Stimulated activated memory B cell treated with anti-CD40 and anti-IgM and Interleukin-4, amounts not matched to agents 10 μg/mL and 1 μg/mL and 100 μg/mL, for 72 hours (primary cell): ENCODE data around the gene INSR.
"Not testable (repeated sequence)": the region's sequence is repeated elsewhere in the genome, so short reads cannot be mapped to it uniquely, and the experiment has no call there.

Experiments
- ATAC-seq: fragments of 150-1000 bp; cut with Tn5 transposase; 2 replicates; pipeline ENCODE4 v1.10.0; 2021
- H3K27ac Mint-ChIP-seq: one replicate; pipeline ENCODE4 v1.8.0; 2022; ENCODE audit warnings: mild to moderate bottlenecking, mixed read lengths
- H3K27me3 Mint-ChIP-seq: one replicate; pipeline ENCODE4 v1.8.0; 2022; ENCODE audit warnings: mixed read lengths
- H3K36me3 Mint-ChIP-seq: one replicate; pipeline ENCODE4 v1.8.0; 2022; ENCODE audit warnings: mixed read lengths
- H3K4me1 Mint-ChIP-seq: one replicate; pipeline ENCODE4 v1.8.0; 2022; ENCODE audit warnings: mixed read lengths
- H3K4me3 Mint-ChIP-seq: one replicate; pipeline ENCODE4 v1.8.0; 2022; ENCODE audit warnings: mild to moderate bottlenecking, moderate library complexity, mixed read lengths
- H3K9me3 Mint-ChIP-seq: one replicate; pipeline ENCODE4 v1.8.0; 2022; ENCODE audit warnings: mixed read lengths

Gene INSR

DNA sequence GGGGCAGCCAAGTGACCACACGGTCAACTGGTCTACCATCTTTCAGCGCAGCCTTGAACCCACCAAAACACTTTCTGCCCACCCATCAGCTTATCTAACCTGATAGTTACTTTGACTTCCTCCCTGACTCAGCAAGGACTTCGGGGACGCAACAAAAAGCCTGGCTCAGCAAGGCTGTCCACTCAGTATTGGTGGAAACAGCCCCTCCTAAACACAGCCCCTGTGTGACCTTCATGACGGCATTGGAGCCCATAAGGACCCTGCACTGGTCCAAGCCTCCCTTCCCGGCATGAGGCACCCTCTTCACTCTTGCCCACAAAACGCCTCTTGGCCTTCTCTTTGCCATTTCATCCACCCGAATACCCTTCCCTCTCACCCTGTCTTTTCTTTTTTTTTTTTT is 39.1 kb downstream of the INSR start:
- no peak for ATAC-seq
- H3K27me3 Mint-ChIP-seq: peaks cover 5% of the 10 kb centered on the region
- H3K36me3 Mint-ChIP-seq: no peaks in the 10 kb centered on the region
- H3K9me3 Mint-ChIP-seq: no peaks in the 10 kb centered on the region
- no peak overlapping the region for H3K27ac Mint-ChIP-seq
- H3K4me3 Mint-ChIP-seq: no peak overlapping the region
- peaks cover 24% of the 10 kb centered on the region for H3K4me1 Mint-ChIP-seq

GRCh38 chr19:7254590-7254989 is 39.6 kb downstream of the INSR start:
- ATAC-seq: no peak
- H3K27me3 Mint-ChIP-seq: peaks cover 11% of the 10 kb centered on the region
- no peaks in the 10 kb centered on the region for H3K9me3 Mint-ChIP-seq
- H3K4me3 Mint-ChIP-seq: no peak overlapping the region
- peaks cover 29% of the 10 kb centered on the region for H3K4me1 Mint-ChIP-seq
- no peaks in the 10 kb centered on the region for H3K36me3 Mint-ChIP-seq
- no peak overlapping the region for H3K27ac Mint-ChIP-seq

DNA sequence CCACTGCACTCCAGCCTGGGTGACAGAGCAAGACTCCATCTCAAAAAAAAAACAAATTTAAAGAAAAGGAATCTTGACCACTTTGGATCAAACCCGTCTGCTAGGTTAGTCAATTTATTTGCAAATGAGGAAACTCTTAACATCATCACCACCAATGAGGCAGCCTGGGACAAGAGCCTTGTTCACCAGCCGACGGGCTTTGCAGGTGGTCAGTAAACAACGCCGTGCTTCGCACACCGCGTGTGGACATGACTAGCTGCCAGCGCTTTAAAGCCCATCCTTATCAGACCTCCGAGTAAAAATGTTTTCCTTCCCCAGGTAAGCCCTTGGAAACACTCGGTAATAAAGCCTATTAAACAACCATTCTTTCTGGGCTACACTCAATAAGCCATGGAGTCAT is 41.9 kb downstream of the INSR start:
- Mint-ChIP-seq H3K27ac (no peak overlapping the region), H3K4me3 (no peak overlapping the region), H3K36me3 (no peaks in the 10 kb centered on the region), H3K4me1 (peaks cover 22% of the 10 kb centered on the region), H3K9me3 (no peaks in the 10 kb centered on the region), H3K27me3 (peaks cover 20% of the 10 kb centered on the region)
- ATAC-seq: no peak

- H3K9me3 Mint-ChIP-seq: no peaks in the 10 kb centered on the region
- H3K4me3 Mint-ChIP-seq: no peak overlapping the region
- H3K4me1 Mint-ChIP-seq: peaks cover 28% of the 10 kb centered on the region
- H3K27me3 Mint-ChIP-seq: peaks cover 20% of the 10 kb centered on the region
- H3K27ac Mint-ChIP-seq: no peak overlapping the region
- ATAC-seq: peak; percentile 45
- H3K36me3 Mint-ChIP-seq: peaks cover 5% of the 10 kb centered on the region
These were observed 42.7 kb downstream of the INSR start for GRCh38 chr19:7251494-7251893.

GRCh38 chr19:7250951-7251350 is 43.3 kb downstream of the INSR start:
- Mint-ChIP-seq H3K27ac (no peak overlapping the region), H3K4me3 (no peak overlapping the region), H3K27me3 (peaks cover 20% of the 10 kb centered on the region)

GRCh38 chr19:7250057-7250596 is 44.1 kb downstream of the INSR start:
- peaks cover 5% of the 10 kb centered on the region for H3K36me3 Mint-ChIP-seq
- peak overlapping the region; percentile 36 for H3K27ac Mint-ChIP-seq
- peaks cover 4% of the 10 kb centered on the region for H3K9me3 Mint-ChIP-seq
- peaks cover 20% of the 10 kb centered on the region for H3K27me3 Mint-ChIP-seq
- H3K4me1 Mint-ChIP-seq: peaks cover 23% of the 10 kb centered on the region
- no peak overlapping the region for H3K4me3 Mint-ChIP-seq
- ATAC-seq: no peak

More at GRCh38 chr19:7250951-7251350, 43.3 kb downstream of the INSR start:
- peaks cover 4% of the 10 kb centered on the region for H3K9me3 Mint-ChIP-seq
- H3K36me3 Mint-ChIP-seq: peaks cover 5% of the 10 kb centered on the region
- ATAC-seq: no peak
- H3K4me1 Mint-ChIP-seq: peaks cover 28% of the 10 kb centered on the region

- ATAC-seq: peak; percentile 53
- H3K4me1 Mint-ChIP-seq: peaks cover 40% of the 10 kb centered on the region
These were observed 47.1 kb downstream of the INSR start for GRCh38 chr19:7247155-7247554.

GRCh38 chr19:7246601-7247000 is 47.6 kb downstream of the INSR start:
- H3K27ac Mint-ChIP-seq: no peak overlapping the region
- no peak overlapping the region for H3K4me3 Mint-ChIP-seq
- peaks cover 4% of the 10 kb centered on the region for H3K9me3 Mint-ChIP-seq
- H3K27me3 Mint-ChIP-seq: peaks cover 20% of the 10 kb centered on the region
- peaks cover 5% of the 10 kb centered on the region for H3K36me3 Mint-ChIP-seq
- ATAC-seq: no peak
- H3K4me1 Mint-ChIP-seq: peaks cover 45% of the 10 kb centered on the region

More at GRCh38 chr19:7247155-7247554, 47.1 kb downstream of the INSR start:
- peaks cover 5% of the 10 kb centered on the region for H3K36me3 Mint-ChIP-seq
- H3K27ac Mint-ChIP-seq: no peak overlapping the region
- peaks cover 20% of the 10 kb centered on the region for H3K27me3 Mint-ChIP-seq
- no peak overlapping the region for H3K4me3 Mint-ChIP-seq
- H3K9me3 Mint-ChIP-seq: peaks cover 4% of the 10 kb centered on the region

DNA sequence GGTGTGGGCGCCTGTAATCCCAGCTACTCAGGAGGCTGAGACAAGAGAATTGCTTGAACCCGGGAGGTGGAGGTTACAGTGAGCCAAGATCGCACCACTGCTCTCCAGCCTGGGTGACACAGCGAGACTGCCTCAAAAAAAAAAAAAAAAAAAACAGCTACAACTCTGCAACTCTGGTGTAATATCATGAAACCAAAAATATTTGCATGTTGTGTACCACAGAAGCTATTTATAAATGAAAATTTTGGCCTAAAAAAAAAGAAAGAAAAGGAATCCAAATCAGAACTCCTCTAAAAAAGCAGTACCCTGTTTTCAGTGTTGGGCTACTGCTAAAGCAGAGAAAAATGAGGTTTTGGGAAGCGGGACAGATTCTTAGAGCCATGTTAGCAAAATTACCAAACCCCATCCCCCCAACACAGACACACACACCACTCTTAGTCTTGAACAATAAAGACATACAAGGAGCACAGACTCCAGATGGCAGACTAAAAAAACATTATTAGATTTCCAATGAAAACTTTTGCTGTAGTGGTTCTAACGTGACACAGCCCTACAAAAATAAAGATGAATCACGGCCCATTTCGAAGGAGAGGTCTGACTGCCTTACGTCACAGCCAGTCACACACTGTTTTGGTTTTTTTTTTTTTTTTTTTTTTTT is 51.5 kb downstream of the INSR start:
- ATAC-seq: peak; percentile 86
- Mint-ChIP-seq H3K9me3 (peaks cover 6% of the 10 kb centered on the region), H3K27ac (peak overlapping the region; percentile 98)

GRCh38 chr19:7238051-7238450 is 56.2 kb downstream of the INSR start:
- no peak for ATAC-seq
- Mint-ChIP-seq H3K36me3 (no peaks in the 10 kb centered on the region), H3K27me3 (no peaks in the 10 kb centered on the region), H3K27ac (no peak overlapping the region), H3K4me3 (no peak overlapping the region), H3K9me3 (peaks cover 2% of the 10 kb centered on the region), H3K4me1 (peaks cover 14% of the 10 kb centered on the region)

More for the DNA sequence above, 51.5 kb downstream of the INSR start:
- Mint-ChIP-seq H3K36me3 (peaks cover 5% of the 10 kb centered on the region), H3K27me3 (no peaks in the 10 kb centered on the region), H3K4me3 (peak overlapping the region; percentile 74), H3K4me1 (peaks cover 31% of the 10 kb centered on the region)

- H3K4me3 Mint-ChIP-seq: no peak overlapping the region
- H3K9me3 Mint-ChIP-seq: peaks cover 2% of the 10 kb centered on the region
- ATAC-seq: no peak
- no peak overlapping the region for H3K27ac Mint-ChIP-seq
- H3K27me3 Mint-ChIP-seq: no peaks in the 10 kb centered on the region
- H3K4me1 Mint-ChIP-seq: no peaks in the 10 kb centered on the region
- H3K36me3 Mint-ChIP-seq: no peaks in the 10 kb centered on the region
These were observed 58.1 kb downstream of the INSR start for GRCh38 chr19:7236153-7236552.

DNA sequence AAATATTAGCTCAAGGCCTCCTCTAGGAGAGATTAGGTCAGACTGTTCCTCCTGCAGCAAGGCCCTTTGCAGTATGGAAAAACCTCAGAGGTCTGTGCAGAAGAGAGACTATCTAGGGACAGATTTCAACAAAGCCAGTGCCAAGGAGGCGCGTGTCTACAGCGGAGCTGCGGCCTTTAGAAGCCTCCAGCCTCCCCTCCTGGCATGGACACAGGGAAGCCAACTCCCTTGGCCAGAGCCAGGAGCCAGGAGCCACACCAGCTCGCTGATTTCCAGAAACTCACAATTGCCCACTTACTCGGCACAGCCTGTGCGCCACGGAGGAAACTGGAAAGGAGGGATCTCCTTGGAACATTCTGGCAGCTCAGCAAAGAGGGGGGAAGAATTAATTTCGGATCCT is 63.4 kb downstream of the INSR start:
- Mint-ChIP-seq H3K4me1 (no peaks in the 10 kb centered on the region), H3K27me3 (no peaks in the 10 kb centered on the region), H3K9me3 (peaks cover 6% of the 10 kb centered on the region), H3K27ac (no peak overlapping the region), H3K36me3 (peaks cover 6% of the 10 kb centered on the region), H3K4me3 (no peak overlapping the region)
- ATAC-seq: no peak

DNA sequence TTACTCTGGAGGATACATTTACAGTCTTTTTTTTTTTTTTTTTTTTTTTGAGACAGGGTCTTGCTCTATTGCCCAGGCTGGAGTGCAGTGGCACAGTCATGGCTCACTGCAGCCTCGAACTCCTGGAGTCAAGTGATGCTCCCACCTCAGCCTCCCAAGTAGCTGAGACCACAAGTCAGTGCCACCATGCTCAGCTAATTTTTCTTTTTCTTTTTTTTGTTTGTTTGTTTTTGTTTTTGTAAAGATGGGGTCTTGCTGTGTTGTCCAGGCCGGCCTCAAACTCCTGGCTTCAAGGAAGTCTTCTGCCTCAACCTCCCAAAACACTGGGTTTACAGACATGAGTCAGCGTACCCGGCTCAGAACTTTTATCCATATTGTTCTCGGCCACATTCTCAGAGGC is 64.5 kb downstream of the INSR start:
- H3K27me3 Mint-ChIP-seq: peaks cover 9% of the 10 kb centered on the region
- peaks cover 6% of the 10 kb centered on the region for H3K9me3 Mint-ChIP-seq
- H3K4me1 Mint-ChIP-seq: peaks cover 2% of the 10 kb centered on the region
- H3K27ac Mint-ChIP-seq: no peak overlapping the region
- no peak overlapping the region for H3K4me3 Mint-ChIP-seq
- H3K36me3 Mint-ChIP-seq: peaks cover 6% of the 10 kb centered on the region
- ATAC-seq: no peak

DNA sequence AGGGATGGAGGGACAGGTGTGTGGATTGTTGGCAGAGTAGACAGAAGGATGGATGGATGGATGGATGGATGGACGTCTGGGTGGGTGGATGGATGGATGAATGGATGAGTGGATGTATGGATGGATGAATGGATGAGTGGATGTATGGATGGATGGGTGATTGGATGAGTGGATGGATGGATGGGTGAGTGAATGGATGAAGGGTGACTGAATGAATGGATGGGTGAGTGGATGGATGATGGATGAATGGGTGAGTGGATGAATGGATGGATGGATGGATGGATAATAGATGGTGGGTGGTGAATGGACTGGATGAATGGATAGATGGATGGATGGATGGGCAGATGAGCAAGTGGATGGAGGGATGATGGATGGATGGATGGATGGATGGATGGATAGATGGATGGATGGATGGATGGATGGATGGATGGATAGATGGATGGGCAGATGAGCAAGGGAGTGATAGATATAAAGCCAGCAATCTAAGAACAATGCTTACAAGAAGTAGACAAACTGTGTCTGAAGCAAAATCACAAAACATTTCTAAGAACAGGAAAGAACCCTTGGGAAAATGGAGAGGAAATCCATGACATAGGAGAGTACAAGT is 65.2 kb downstream of the INSR start:
- Mint-ChIP-seq H3K4me1 (peaks cover 9% of the 10 kb centered on the region), H3K4me3 (no peak overlapping the region), H3K36me3 (peaks cover 6% of the 10 kb centered on the region), H3K27ac (no peak overlapping the region), H3K9me3 (peaks cover 6% of the 10 kb centered on the region), H3K27me3 (peaks cover 16% of the 10 kb centered on the region)
- no peak for ATAC-seq

DNA sequence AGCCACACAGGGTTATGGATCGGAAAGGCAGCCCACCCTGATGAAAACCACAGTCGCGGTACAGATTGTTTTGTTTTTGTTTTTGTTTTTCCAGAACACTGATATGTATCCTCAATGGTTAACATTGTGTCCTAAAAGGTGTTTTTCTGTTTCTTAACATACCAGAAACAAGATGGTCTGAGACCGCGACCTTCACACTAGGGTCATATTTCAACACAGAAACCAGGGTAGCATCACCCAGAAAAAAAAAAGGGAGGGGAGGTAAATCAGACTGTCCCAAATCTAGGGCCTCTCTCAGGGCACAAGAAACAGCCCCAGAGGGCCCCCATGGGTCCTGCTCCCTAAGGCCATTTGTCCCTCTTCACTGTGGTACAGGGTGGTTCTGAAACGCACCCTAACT is 66.5 kb downstream of the INSR start:
- H3K27ac Mint-ChIP-seq: no peak overlapping the region
- peaks cover 6% of the 10 kb centered on the region for H3K36me3 Mint-ChIP-seq
- peaks cover 18% of the 10 kb centered on the region for H3K27me3 Mint-ChIP-seq
- H3K9me3 Mint-ChIP-seq: peaks cover 6% of the 10 kb centered on the region
- peaks cover 10% of the 10 kb centered on the region for H3K4me1 Mint-ChIP-seq
- no peak for ATAC-seq
- no peak overlapping the region for H3K4me3 Mint-ChIP-seq

- H3K36me3 Mint-ChIP-seq, H3K9me3 Mint-ChIP-seq, ATAC-seq, H3K4me3 Mint-ChIP-seq, H3K4me1 Mint-ChIP-seq, H3K27ac Mint-ChIP-seq: not testable (repeated sequence)
- H3K27me3 Mint-ChIP-seq: peaks cover 18% of the 10 kb centered on the region
These were observed 67.1 kb downstream of the INSR start for GRCh38 chr19:7227149-7227548.
